HG03025 (cell line): ENCODE data around the gene RPL18.

Source experiments
- ATAC-seq: cut with Tn5 transposase; IDR thresholded peaks from one replicate; pipeline ENCODE4 v1.9.1; 2021; ENCODE audit warnings: mild to moderate bottlenecking, moderate library complexity; ENCODE audit not compliant: unreplicated experiment, low FRiP score

Gene RPL18

DNA sequence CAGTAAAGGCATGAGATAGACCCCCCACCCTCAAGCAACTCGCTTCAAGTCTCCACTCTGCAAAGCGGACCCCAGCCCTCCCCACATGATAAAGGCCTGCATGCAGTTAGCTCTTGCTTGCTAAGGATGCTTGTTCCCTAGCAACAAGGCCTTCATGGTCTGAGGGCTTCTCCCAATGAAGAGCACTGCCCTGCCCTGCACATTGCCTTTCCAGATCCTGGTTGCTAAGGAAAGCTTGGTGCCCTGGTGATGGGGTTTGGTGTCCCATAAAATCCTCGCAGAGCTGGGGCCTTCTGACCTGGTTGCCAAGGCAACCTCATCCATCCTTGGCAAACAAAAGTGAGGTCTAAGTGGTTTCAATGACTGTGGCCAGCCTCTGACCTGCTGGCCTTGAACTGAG is 12.2 kb upstream of the RPL18 start:
- no peak for ATAC-seq

DNA sequence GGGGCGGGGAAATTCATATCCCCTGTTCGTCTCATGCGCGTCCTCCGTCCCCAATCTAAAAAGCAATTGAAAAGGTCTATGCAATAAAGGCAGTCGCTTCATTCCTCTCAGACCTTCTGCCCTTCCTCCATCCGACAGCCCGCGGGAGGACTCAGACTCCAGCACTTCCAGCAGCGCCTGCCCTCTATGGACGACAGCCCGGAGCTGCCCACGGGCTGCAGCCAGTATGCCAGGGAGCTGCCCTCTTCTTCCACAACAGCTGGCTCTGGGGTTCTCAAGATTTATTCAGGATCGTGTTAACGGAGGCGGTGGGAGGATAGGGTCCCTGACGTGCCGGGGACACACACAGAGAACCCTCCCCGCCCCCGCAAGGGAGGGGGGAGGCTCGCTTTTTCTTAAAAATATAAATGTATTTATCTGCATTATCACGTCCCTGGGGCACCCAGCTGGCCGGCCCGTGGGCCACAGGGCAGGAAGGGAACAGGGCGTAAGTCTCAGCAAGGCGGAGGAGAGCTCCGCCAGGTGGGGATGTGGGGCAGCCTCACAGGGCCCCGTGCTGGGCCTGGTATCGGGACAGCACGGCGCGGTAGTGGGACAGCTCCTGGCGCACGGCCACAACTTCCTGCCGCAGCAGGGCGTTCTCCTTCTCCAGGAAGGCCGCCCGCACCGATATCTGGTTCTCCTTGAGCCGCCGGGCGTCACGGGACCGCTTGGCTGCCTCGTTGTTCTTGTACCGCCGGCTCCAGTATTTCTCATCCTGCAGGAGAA is 11.5 kb upstream of the RPL18 start:
- no peak for ATAC-seq

DNA sequence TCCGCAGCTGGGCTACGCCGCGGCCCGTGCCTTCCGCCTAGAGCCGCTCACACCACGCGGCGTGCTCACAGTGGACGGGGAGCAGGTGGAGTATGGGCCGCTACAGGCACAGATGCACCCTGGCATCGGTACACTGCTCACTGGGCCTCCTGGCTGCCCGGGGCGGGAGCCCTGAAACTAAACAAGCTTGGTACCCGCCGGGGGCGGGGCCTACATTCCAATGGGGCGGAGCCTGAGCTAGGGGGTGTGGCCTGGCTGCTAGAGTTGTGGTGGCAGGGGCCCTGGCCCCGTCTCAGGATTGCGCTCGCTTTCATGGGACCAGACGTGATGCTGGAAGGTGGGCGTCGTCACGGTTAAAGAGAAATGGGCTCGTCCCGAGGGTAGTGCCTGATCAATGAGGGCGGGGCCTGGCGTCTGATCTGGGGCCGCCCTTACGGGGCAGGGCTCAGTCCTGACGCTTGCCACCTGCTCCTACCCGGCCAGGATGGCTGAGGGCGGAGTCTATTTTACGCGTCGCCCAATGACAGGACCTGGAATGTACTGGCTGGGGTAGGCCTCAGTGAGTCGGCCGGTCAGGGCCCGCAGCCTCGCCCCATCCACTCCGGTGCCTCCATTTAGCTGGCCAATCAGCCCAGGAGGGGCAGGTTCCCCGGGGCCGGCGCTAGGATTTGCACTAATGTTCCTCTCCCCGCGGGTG is 10.8 kb upstream of the RPL18 start:
- ATAC-seq: no peak

DNA sequence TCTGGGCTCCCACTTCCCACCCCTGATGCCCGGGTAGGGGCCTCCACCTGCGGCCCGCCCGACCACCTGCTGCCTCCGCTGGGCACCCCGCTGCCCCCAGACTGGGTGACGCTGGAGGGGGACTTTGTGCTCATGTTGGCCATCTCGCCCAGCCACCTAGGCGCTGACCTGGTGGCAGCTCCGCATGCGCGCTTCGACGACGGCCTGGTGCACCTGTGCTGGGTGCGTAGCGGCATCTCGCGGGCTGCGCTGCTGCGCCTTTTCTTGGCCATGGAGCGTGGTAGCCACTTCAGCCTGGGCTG is 10.3 kb upstream of the RPL18 start:
- ATAC-seq: no peak

DNA sequence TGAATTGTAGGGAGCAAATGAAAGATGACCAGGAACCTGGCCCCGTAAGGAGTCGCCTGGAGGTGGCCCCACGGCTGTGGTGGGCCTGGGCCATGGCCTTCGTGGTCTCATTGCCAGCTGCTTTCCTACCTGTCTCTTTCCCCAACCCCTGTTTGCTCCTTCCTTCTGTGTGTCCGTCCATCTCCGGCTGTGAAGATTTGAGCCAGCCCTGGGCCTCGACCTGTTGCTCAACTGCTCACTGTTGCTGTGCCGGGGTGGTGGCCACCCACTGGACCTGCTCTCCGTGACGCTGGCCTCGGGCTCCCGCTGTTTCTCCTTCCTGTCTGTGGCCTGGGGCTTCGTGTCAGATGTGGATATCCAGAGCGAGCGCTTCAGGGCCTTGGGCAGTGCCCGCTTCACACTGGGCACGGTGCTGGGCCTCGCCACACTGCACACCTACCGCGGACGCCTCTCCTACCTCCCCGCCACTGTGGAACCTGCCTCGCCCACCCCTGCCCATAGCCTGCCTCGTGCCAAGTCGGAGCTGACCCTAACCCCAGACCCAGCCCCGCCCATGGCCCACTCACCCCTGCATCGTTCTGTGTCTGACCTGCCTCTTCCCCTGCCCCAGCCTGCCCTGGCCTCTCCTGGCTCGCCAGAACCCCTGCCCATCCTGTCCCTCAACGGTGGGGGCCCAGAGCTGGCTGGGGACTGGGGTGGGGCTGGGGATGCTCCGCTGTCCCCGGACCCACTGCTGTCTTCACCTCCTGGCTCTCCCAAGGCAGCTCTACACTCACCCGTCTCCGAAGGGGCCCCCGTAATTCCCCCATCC is 9.7 kb upstream of the RPL18 start:
- ATAC-seq: no peak

DNA sequence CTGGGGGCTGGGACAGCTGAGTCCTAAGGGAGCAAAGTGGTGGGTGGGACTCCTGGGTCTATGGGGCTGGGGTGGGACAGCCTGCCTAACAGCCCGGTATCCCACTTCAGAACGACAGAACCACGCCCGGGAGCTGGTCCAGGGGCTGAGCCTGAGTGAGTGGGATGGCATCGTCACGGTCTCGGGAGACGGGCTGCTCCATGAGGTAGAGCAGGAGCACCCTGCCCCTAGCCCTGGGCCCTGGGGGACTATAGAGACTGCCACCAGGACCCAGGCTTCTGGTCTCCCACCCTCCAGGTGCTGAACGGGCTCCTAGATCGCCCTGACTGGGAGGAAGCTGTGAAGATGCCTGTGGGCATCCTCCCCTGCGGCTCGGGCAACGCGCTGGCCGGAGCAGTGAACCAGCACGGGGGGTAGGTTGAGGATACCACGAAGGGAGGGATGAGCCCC is 8.9 kb upstream of the RPL18 start:
- no peak for ATAC-seq

DNA sequence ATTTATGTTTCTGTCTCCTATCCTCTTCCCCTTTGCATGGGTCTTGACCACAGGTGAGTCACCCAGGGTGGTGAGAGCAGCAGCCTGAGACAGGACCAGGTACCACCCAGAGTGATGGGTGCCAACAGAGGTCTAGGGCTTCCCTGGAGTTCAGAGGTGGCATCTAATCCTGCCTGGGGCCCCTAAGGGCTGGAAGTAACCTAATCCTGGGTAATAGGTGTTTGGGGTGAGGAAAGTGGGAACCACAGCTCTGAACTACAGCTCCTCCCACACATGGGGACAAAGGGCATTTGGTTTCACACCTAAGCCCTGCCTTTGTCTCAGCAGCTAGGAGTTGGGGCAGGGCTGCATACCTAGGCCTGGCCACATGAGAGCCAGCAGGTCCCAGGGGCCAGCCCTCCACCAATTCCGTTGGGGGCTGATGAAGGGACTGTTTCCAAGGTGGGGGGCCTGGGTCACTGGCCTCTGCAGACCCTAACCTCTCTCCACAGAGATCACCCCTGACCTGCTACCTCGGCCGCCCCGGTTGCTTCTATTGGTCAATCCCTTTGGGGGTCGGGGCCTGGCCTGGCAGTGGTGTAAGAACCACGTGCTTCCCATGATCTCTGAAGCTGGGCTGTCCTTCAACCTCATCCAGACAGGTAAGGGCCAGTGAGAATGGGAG is 8.4 kb upstream of the RPL18 start:
- ATAC-seq: no peak

DNA sequence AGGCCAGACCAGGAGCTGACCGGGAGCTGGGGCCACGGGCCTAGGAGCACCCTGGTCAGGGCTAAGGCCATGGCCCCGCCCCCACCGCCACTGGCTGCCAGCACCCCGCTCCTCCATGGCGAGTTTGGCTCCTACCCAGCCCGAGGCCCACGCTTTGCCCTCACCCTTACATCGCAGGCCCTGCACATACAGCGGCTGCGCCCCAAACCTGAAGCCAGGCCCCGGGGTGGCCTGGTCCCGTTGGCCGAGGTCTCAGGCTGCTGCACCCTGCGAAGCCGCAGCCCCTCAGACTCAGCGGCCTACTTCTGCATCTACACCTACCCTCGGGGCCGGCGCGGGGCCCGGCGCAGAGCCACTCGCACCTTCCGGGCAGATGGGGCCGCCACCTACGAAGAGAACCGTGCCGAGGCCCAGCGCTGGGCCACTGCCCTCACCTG is 6.9 kb upstream of the RPL18 start:
- ATAC-seq: no peak

DNA sequence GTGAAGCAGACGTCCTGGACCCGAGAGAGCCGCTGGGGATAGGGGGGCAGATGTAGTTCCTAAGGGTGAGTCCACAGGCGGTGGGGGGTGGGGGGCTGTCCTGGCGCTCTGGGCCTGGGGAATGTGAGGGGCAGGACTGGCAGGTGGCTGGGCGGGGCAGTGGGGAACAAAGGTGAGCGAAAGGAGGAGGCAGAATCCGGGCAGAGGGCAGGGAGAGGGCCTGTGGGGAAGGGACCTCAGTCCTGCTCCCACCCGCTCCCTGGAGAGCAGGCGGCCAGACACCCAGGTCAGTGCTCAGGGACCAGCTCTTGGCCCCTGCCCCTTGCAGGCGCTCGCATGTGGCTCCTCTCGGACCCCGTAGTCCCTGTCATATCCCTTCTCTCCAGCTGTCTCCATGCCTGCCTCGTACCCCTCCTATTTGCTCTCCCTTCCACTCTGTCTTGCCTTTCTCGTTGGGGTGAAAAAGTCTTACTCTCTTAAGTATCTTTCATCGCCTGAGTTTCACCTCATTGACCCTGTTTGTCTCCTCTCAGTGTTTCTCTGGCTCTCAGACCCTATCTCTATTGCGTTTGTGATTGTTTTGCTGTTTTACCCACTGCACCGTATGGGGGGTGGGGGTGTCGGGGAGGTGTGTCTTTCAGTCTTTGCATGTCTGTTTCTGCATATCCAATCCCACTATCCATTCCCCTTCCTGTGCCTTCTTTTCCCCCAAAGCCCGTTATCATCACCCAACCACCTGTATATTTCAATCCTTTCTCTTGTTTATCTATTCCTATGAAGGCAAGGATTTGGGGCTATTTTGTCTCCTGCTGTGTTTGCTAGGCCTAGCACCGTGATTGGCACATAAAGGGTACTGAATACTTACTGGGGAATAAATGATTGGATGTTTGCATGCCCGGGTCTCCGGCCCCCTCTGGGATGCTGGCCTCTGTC is 6.1 kb upstream of the RPL18 start:
- ATAC-seq: no peak

DNA sequence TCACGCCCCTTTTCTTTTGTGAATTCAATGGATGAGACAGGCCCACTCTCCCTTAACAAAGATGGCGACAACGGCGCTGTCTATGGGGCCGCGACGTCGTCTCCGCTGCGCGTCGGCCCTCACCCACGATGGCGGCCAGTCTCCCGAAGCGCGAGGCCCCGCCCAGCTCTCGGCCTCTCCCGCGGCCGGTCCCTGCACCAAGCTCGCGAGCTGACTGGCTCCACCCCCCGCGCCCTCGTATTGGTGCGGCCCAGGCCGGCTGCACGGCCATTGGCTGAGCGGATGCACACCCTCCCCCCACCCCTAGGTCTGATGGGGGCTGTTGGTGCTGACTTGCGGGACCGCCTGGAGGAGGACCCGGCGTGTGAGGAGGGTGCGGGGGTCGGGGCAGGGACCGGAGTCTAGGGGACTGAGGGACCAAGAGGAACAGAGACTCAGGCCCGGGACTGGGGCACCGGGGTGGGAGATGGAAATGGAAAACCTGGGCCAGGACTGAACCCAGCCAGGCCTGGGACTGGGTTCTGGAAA is 5.2 kb upstream of the RPL18 start:
- peak; percentile 44 for ATAC-seq

DNA sequence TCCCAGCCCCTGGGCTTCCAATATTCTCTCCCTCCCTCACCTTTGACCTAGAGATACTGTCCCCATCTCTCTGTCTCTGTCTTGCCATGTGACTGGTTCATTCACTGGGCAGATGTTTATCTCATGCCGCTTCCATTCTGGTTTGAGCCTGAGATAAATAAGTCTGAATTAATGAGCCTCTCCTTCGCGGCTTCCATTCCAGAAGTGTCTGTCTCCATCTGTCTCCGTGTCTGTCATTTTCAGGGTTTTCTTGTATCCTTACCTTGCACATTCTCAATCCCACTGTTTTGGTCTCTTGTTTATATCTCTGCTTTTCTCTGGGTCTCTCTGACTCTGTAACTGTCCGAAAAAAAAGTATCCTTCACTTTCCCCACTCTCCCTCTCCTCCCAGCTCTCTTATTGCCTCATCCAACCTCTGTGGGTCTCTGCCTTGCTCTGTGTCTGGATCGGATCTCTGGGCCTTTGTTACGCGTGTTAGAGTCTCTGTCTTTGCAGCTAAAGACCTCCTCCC is 4.6 kb upstream of the RPL18 start:
- ATAC-seq: no peak

DNA sequence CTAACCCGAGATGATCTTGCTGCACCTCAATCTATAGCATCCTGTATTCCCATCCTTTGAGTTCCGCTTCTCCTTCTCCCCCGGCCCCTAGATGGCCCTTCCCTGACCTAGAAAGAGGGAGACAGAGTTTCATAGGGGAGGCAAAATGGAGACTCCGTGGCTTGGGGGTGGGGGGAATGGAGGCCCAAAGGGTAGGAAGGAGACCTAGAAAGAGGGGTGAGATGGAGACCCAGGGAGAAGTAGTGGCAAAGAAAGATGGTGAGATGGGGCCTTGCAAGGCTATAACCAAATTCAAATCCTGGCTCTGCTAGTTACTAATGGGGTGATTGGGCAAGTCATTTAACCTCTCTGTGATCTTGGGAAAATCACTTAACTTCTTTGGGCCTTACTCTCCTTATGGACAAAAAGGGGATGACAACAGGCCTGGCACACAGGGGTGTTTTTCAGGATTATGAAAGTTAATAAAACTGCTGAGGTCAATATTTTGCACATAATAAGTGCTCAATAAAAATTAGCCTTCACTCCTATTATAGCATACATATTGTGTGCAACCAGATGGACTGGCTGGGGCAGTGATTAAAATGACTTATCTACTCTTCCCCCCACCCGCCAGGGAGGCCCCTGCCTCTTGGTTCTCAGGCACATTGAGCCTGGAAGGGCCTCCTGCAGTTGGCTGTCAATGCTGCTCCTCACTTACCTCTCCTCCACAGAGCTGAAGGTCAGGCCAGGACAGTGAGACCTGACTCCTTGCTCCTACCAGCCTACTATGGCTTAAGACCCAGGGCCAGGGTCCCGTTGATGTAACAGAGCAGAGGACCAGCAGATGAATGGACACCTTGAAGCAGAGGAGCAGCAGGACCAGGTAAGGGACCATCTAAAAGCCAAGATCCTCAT is 961 bp upstream of the RPL18 start:
- ATAC-seq: no peak

DNA sequence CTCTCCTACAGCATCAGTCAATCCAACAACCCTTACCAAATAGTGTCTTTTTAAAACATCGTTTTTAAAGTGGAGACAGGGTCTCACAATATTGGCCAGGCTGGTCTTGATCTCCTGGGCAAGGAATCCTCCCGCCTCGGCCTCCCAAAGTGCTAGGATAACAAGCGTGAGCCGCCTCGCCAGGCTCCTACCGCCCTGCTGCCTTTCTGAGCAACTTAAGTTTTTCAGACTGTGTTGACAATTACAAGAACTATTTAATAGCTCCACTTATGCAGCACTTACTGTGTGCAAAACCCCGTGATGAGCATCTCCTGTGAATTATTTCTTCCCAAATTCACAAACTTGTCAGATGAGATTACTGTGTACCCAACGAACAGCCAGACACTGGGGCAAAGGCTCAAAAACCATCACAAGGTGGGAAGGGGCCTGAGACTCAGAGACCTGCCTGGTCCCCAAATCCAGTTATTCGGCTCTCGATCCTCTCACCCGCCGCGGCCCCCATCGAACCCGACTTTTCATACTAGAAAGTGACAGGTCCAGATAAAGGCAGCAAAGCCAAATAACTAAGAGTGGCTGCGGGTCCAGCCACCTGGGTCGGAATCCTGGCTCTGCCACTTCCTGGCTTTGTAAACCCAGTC is 581 bp downstream of the RPL18 start:
- no peak for ATAC-seq

DNA sequence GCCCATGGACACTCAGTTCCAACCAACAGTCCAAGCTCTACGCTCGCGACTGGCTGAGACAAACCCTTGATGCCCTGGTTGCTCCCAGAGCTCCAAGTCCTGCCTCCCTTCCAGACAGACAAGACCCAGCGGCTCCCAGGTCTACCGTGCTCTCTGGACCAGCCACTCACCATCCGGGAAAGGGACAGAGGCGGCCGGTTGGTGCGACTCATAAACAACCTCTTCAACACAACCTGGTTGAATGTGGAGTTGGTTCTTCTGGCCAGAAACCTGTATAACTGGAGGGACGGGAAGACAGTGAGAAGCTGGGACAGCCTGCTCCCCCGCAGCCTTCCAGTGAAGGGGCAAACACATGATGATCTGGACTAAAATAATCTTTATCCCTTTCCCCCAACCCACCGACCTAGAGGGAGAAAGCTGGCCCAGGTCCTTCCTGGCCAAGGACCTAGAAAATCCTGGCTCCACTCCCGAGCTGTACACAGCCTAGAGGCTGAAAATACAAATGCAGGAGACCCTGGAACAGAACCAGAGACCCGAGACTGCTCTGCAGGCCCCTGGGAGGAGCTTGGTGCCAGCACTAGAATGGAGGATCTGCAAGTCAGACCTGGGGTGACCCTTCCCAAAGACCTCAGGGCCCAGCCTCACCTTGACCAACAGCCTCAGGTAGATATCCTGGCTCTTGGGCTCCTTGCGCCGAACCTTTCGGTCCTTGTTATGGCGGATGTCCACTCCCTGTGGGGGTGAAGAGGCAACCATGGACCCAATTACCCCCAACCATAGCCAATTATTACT is 1.6 kb downstream of the RPL18 start:
- no peak for ATAC-seq

DNA sequence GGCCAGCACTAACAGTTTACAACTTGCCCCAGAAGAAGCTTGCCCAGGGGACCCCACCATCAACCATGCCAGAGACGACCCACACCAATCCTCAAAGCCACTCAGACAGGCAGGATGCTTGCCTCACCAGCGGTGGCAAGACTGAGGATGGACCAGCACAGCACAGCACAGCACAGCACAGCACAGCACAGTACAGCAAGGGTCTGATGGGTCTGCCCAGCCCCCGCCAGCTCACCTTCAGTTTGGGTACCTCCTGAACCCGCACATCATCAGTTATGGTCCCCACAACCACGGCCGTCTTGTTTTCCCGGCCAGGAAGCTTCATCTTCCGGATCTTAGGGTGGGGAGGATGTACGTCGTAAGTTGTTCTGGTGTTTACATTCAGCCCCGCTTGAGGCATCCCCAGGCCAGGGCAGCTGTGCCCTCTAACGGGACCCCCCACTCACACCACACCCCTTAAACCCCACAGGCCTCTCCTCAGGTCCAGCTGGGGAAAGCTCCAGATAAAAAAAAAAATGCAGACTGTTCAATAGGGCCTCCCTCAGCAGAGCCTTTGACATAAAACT is 2.4 kb downstream of the RPL18 start:
- ATAC-seq: no peak

DNA sequence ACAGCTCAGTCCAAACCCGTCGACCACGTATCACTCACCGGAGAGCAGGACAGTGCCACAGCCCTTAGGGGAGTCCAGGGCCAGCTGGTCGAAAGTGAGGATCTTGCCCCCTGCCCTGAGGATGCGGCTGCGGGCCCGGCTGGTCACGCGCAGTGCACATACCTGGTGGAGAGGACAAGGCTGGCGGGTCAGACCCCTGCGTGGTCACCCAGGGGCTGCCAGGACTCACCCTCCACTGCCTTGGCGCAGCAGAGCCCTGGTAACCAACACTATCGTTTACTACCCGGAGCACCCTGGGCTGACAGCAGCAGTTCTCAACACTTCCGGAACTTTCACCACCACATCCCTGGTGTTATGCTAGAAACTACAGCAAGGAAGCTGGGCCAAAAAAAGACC is 2.9 kb downstream of the RPL18 start:
- no peak for ATAC-seq
